Mammary epithelial cell (primary cell): ENCODE data around the gene HCFC1.

ENCODE experiments used
- CTCF ChIP-seq, 2 donors: IDR thresholded peaks in 1 of 2; conservative IDR thresholded peaks in 1 of 2; 2 replicates each; pipeline ENCODE4 v1.5.1; 2011 to 2012; ENCODE audit warnings: inconsistent platforms in 2 of 2, low read length in 2 of 2, mild to moderate bottlenecking in 2 of 2, control low read depth in 1 of 2, low read depth in 1 of 2; ENCODE audit not compliant: insufficient read depth in 1 of 2; ENCODE audit errors: extremely low read depth in 1 of 2
- EZH2 ChIP-seq: IDR thresholded peaks from 2 replicates; pipeline ENCODE4 v1.6.1; 2012; ENCODE audit warnings: low read length, inconsistent platforms, borderline replicate concordance

- TF ChIP-seq CTCF (conservative IDR thresholded peaks at IDR 0.05 in 1 of 2, IDR thresholded peaks at IDR 0.05 in 1 of 2; ENCODE audit: extremely low read depth in 1 of 2, insufficient read depth in 1 of 2, low read depth in 1 of 2, low read length in 2 of 2): no peak
- TF ChIP-seq EZH2: no peak
Observed at GRCh38 chrX:153906126-153906917, 65.3 kb downstream of the HCFC1 start.
